HG02678 (cell line): ENCODE results near the gene RGPD6.
"Not testable (repeated sequence)": the region's sequence is repeated elsewhere in the genome, so short reads cannot be mapped to it uniquely, and the experiment has no call there.

Experiments
- ATAC-seq: cut with Tn5 transposase; IDR thresholded peaks from one replicate; pipeline ENCODE4 v1.9.1; 2021; ENCODE audit warnings: mild to moderate bottlenecking, moderate library complexity; ENCODE audit not compliant: unreplicated experiment

The RGPD6 gene

DNA sequence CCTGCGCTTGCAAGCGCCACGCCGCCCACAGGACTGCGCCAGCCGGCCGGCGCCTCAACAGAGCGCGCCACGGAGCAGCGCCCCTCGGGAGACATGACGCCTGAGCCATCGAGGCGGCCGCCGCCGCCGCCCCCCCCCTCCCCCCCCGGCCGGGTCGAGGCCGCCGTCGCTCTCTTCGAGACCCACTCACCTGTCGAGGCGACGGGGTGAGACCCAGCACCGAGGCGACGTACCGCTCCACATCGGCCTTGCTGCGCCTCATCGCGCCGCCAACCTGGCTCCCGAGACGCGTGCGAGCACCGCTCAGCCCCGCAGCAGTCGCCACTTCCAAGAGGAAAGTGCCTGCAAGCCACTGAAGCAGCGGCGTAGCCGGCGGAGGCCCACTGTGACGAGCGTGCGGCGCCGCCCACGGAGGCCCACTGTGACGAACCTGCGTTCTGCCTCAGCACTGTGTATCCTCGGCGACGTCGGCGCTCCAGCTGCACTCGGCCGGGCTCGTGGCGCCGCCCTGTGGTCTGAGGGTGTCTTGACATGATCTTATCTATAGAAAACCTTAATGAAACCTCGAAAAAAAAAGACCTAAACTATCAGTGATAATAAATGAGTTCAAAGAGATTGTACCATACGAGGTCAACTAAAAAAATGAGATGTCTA lies at the start of gene RGPD6:
RGPD6 (minus strand) TSS at position 460 of the 654 bp plus-strand sequence; CDS start at position 262, 198 bp downstream.
- ATAC-seq, result peak; percentile 98

DNA sequence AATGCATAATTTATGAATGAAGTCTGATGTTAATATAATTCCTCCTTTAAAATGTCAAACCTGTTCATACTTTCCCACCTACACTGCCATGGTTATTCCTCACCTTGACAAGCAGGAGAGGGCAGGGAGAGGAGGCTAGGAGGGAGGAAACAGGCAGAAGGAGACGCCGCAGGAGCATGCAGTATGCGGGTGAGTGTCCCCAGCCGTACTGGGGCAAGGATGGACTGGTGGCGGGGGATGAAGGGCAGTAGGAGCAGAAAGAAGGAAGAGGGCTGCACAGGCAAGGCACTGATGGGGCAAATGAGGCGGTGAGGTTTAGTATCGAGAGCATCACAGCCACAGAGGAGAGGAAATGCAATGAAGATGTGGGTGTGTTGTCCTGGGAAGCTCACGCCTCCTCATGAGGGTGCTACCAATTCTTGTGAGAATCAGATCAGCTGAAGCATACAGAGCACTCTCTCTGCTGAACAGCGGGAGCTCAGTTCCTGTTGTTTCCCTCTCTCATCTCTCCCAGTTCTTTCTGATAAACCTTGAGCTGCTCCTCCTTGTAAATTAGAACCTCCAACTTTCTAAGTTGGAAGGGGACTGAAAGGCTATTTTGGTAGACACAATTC lies 42.4 kb upstream of the RGPD6 start:
- not testable (repeated sequence) for ATAC-seq

DNA sequence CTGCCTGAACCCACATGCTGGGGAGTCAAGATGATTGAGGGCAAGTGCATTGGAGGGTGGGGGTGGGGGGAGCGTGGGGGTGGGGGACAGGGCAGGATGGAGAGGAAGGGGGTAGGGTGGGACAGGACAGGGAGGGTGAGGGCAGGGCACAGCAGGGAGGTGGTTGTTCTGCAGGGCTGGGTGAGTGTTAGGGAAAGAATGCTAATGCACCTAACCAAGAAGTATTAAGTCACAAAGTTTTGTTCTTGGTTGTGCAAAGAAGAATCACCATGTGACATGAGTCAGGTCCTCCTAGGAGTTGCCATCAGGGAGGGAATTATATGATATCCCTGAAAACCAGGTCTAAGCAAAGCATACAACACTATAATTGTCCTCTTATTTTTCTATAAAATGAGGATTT lies 36.9 kb upstream of the RGPD6 start:
- not testable (repeated sequence) for ATAC-seq

DNA sequence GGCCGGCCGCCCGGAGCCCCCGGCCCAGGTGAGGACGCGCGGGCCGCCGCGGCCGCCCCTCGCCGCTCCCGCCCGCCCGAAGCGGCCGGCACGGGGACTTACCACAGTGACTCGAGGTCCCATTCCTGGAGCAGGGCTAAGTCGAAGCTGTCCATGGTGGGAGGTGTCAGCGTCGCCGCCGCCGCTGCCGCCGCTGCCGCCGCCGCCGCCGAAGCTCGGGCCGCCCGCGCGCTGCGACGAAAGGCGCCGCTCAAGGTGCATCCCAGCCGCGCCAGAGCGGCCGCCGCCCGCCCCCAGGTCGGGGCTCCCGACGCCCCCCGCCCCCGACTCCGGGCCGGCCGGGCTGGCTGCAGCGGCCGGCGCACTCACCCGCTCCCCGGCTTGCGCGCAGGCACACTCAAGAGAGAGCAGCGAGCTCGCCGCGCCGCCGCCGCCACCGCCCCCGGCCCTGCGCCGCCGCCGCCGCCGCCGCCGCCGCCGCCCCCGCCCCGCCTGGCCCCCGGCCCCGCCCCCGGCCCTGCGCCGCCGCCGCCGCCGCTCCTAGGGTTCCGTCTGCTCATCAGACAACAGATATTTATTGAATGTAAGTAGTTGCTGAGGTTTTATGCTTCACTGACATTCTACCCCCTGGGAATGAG lies 33.7 kb upstream of the RGPD6 start:
- peak; percentile 51 for ATAC-seq

DNA sequence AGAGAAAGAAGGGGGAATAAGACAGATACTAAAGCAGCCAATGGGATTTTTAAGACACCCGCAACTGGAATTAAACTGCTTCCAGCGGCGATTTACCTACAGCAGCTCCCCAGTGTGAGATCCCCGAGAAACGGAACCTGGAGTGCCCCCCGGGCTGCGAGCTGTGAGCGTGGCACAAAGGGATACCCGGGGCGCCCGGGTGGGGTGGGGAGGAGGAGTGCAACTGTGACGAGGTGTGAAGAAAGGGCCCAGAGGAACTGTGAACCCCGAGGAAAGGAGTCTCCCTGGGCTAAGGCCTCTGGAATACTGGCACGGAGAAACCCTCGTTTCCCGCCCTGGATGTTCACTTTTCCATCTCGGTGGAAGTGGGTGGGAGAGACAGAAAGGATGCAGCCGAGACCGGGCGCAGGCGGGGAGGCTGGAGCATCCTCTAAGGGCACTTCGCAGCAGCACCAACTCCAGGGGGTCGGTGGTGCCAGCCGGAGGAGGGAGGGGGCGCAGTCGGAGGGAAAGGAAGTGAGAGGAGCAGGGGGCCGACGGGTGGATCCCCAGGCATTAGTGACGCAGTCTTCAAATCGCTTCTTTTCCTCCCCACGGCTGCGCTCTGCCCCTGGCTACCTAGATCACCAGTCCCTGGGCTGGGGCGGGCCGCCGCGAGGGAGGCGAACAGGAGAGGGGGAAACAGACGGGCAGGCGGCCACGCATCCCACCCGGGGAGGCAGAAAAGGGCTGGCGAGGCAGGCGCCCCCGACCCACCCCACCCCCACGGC lies 33.0 kb upstream of the RGPD6 start:
- ATAC-seq, result peak; percentile 25

DNA sequence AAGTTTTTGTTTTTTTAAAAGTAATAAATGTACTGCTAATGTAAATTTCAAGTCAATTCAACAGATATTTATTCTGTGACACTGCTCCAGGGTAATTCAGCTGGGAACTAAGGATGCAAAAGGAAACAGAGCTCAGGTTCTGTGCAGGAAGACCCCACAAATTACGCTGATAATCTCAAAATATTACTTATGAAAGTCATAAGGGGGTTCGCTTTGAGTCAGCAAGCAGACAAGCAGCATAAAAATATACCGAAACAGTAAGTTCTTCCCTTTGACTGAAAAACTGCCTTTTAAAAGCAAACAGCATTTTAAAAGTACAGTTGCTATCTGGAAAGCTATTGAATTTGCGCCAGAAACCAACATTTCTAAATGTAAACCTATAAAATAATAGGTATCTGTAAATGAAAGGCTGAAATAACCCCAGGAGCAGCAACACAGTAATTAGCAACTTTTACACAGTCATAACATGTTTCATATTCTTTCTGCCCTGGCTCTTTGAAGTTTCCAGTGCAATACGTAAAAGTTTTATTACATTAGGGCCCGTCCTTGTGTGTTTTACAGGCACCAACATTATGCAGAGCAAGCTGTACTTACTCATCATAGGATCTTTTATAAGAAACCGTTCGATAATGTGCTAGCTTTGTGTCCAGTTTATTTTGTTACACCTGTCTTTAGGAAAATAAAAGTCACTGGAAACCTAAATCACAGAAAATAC lies 31.9 kb upstream of the RGPD6 start:
- ATAC-seq, result not testable (repeated sequence)

DNA sequence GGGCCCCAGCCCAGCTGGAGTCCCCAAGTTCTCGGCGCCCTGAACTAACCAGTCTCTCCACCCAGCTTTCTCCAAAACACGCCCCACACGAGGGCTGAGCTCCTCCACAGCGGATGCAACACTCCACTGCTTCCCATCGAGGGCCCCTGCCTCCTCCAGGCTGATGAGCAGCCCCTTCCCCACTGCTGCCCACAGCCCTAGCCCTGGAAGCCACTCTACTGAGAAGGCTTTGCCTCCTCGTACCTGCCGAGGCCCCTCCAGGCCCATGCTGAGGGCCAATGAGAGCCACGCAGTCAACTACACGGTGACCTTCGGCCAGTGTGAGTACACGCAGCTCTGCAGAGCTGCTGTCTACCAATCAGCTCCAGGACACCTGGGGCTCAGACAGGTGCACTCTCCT lies 28.0 kb upstream of the RGPD6 start:
- ATAC-seq, result not testable (repeated sequence)

DNA sequence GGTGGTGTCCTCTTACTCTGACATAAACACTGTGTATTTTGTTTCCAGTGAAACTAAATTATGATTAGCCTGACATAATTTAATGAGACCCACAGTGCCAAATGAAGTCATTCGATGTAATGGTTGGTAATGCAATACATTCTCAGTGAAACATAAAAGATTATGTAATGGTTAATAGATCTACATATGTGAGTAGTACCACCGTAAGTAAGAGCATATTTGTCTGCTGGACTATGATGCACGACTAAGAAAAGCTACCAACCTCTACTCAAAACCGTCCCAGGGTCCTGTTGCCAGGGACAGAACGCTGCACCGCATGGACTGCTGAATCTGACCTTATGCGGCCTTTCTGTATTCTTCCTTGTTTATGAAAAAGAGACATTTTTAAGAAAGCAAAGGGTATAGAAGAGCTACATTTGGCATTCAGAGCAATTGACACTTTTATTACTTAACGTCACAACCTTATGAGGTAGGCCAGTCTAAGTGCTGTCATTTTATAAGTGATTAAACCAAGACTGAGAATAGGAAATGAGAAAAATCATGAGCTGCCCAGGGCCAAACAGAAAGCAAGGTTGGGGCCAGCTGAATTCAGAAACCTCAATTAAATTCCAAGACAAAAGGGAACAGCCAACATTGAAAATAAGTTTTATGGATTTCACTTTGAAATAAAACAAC lies 27.0 kb upstream of the RGPD6 start:
- ATAC-seq, result not testable (repeated sequence)

DNA sequence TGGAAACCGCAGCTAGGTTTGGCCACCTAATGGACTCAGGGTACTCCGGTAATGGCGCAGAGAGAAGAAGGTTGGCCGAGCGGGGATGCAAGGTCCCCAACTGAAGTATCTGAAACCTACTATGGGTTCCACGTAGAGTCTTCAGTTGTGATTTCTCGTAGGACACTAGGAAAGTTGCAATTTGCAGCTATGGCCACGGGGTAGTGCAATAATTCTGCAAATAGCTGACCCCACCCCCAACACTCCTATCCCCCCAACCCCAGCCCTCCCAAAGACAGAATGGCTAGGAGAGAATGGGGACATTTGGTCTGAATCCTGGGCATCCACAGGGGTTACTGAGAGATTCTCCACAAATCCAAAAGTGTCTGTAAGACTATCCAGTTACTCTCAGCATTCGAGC lies 25.1 kb upstream of the RGPD6 start:
- not testable (repeated sequence) for ATAC-seq

DNA sequence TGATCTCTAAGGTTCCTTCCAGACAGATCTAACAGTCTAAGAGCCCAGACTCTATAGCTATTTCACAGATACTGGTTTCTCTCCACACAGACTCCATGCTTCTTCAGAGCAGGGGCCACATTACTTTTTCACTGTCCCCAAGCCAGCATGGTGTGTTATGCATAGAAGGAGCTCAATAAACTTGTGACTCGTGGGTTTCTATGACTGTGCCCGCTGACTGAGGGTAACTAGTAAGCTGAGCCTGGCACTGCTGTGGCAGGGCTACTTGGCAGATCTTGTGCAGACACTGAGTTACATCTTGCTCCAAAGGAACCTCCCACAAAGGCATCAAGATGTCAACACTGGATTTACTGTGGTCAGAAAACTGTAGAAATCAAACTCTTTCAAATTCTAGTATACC lies 15.0 kb upstream of the RGPD6 start:
- not testable (repeated sequence) for ATAC-seq

DNA sequence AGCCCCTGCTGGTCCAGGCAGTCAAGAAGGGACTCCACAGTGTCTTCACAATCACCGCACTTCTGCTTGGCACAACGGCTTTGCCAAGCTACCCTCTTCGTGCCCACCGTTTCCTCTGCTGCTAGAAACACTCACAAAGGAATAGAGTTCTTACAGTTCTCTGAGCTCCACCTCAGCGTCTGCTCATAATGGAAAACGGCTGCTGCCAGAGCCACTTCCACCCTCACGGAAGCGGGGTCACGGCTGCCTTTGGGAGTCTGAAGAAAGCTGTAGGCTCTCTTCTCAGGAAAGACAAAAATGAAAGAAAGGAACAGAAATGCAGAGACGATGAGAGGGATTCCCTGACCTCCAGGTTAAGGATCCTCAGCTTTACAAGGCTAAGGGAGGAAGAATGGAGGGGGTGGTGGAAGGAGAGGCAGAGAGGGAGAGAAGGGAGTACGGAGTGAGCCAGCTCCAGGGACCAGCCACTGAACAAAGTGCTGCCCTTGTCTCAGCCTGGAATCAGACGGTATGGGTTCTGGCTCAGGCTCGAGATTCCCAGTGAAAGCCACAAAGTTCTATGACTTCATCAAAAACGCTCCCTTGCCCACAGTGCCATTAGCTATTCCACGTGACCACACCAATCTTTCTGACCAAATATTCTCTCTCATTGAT lies 12.8 kb upstream of the RGPD6 start:
- not testable (repeated sequence) for ATAC-seq

DNA sequence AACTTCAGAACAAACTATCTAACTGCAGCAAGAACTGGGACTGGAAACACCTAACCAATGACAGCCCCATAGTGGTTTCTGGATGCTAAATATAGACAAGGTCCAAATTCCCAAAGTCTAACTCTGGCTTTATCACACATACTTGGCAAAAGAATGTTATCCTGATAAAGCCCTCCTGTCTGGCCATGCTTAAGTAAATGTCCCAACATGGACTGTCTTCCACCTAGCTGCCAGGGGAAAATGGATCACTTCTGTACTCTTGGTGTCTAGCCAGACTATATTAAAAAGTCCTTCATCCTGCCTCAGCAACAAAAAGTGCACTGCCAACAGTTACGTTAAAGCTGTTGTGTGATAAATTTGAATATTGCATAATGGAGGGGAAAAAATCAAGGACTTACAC lies 11.5 kb upstream of the RGPD6 start:
- ATAC-seq, result not testable (repeated sequence)

DNA sequence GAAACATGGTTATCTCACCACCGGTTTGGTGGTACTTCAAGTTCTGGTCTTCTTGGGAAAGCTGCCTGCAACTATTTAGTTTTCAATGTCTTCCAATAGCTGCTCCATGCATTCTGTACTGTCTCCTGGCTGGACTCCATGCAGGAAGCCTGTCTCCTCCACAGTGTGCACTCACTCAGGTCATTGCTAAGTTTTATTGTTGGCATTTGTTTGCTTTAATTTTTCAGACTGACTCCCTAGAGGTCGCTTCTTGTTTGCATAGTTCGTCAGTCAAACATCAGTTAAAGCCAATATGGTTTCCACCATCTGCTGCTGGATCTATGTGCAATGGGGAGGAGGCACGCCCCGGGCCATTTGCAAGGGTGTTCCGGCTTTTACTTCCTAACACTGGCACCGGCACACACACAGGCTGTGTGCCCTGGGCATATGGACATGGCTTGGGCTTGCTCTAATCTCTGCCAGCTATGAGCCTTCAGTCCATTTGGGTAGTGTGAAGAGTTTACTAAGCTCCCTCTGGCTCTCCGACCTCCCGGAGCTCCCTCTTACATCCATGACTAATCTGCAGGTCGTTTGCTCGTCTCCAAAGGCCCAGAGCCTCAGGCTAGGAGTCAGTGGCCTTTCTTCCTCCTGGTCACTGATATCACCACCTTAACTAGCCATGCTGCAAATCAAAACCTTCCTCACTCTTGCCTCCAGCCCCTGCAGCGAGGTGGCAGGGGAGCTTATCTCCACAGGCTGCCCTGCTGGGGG lies 2.4 kb upstream of the RGPD6 start:
- not testable (repeated sequence) for ATAC-seq

DNA sequence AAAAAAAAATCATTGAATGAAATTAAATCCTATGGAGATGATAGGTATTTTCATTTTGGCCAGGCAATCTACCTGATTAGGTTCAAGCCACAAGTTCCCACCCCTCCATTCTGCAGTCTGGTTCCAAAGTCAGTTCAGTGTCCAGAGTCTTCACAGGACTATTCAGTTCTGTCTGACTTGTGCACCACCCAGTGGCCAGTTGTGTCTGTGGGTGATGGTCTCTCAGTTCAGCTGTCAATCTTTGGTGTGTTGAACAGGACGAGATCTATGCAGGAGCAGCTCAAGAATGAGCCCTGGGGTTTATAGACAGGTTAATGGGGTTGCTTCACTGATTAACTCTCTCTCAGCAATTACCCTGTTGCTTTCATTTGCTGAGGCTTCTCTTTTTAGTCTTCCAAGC lies 1.4 kb upstream of the RGPD6 start:
- peak; percentile 64 for ATAC-seq

DNA sequence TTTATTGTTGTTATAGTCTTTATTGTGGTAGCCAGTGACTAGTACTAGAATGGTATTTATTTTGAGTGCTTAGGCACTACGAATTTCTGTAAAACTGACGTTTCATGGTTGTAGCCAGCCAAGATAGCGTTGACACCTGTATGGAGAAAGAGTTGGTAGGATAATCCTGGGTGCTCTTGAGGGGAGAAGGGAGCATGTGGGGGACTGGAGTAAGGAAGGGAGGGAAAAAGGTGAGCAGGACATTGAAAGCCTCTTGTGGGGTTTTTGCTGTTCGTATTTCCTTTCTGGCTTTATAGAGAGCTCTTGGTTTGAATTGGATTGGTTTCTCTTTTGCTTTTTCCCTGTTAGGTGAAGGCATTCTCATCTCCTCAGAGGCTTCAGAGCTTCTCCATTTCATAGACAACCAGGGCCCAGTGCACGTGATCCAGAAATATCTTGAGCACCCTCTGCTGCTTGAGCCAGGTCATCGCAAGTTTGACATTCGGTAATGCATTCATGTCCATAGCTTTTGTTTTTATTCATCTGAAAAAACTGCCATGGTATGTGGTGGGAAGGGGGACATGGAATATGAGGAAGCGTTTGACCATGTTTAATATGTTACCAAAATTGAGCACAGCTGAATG lies 77.2 kb downstream of the RGPD6 start:
- ATAC-seq, result peak; percentile 83

DNA sequence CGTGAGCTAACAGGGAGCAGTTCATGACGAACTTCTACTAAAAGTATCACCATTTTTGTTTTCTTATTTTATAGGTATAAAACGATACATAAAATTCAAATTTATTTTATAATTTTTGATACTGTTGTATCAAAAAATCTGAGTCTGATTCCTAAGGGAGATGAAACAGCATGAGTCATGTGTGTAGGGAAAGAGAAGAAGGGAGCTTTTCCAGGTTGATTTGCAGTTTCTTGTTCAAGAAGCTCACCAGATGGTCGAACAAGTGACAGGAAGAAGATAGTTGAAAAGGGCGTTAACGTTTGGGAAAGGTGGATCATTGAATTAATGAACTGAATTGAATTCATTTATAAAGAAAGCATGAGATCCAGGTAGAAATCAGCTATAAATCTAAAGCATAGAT lies 81.0 kb downstream of the RGPD6 start:
- ATAC-seq, result not testable (repeated sequence)

DNA sequence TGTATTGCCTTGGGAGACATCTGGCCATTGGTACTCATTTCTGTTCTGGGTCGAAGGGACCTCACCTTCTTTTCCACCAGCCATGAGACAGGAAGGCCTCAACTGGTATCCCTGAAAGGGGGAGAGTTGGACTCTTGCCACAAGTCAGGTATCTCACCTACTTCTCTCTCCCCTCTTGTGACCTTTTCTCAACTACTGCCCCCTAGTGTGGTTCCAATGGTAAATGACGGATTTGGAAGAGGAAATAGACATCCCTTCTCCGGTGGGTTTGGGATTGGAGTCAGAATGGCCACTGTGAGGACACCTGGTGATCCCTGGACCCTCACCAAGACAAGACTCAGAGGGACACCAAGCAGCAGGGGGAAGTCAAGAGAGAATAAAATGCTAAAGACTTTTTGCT lies 82.5 kb downstream of the RGPD6 start:
- ATAC-seq, result not testable (repeated sequence)

DNA sequence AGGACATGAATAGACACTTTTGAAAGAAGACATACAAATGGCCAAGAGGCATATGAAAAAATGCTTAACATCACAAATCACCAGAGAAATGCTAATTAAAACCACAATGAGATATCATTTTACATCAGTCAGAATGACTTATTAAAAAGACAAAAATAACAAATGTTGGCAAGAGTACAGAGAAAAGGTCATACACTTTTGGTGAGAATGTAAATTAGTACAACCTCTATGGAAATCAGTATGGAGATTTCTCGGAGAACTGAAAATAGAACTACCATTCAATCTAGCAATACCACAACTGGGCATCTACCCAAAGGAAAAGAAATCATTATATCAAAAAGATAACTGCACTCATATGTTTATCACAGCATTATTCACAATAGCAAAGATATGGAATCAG lies 88.0 kb downstream of the RGPD6 start:
- not testable (repeated sequence) for ATAC-seq
